Measurements from ENCODE around the gene MRPS24.
"Not testable (repeated sequence)": the region's sequence is repeated elsewhere in the genome, so short reads cannot be mapped to it uniquely, and the experiment has no call there.

Gene MRPS24

DNA sequence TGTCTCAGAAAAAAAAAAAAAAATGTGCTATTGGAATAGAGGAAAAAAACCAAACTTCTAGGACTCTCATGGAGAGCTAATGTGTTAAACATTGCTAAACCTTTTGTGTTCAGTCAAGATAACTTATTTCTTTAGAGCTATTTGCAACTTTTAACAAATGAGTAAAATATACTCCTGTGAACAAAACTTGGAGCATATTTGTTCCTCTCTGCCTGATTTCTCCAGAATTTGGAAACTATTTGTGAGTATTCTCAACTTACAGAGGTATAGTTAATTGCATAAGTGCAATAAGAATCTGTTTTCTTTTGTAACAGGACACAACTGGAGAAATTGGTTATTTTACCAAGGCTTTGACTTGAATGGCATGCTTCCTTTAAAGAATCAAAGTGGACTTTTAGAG, 38.4 kb downstream of the MRPS24 start:
- DNase-seq = not testable (repeated sequence)

DNA sequence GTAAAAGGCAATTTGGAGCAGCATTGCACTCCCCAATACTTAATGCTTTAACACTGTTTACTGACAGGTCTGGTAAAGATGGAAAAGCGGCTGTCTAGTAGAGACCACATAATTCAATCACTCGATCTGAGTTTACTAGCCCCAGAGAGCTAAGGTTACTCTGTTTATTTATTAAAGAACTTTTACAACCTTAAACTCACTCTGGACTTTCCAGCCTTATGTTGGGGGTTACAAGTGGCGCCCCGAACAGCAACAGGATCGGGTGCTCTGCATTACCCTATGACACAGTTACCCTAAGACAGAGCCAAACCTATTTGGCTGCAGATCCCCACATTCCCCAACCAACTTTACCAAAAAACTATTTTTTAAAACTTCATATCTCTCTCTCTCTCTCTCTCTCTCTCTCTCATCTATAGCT, 43.9 kb downstream of the MRPS24 start:
- DNase-seq = no peak

DNA sequence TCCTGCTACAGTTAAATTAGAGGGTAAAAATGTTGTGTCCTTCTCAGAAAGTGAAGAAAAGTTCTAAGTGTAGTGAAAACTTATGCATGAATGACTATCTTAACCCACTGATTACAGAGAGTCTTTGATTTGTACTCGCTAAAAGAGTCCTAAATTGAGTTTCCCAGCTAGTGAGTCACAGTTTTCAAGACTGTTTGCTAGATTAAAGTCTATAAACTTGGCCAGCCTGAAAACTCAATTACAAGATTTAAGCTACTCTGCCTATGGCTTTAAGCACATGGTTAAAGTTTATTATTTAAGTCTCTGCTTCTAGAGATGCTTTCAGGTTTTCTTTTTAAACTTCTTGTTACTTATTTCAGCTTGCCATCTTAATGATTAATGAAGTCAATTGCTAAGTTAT, 44.4 kb downstream of the MRPS24 start:
- DNase-seq = no peak

DNA sequence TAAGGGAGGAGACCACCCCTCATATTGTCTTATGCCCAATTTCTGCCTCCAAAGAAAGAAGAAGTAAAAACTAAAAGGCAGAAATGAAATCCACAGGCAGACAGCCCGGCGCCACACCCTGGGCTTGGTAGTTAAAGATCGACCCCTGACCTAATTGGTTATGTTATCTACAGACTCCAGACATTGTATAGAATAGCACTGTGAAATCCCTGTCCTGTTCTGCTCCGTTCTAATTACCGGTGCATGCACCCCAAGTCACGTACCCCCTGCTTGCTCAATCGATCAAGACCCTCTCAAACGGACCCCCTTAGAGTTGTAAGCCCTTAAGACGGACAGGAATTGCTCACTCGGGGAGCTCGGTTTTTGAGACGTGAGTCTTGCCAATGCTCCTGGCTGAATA, 44.8 kb downstream of the MRPS24 start:
- not testable (repeated sequence) for DNase-seq

DNA sequence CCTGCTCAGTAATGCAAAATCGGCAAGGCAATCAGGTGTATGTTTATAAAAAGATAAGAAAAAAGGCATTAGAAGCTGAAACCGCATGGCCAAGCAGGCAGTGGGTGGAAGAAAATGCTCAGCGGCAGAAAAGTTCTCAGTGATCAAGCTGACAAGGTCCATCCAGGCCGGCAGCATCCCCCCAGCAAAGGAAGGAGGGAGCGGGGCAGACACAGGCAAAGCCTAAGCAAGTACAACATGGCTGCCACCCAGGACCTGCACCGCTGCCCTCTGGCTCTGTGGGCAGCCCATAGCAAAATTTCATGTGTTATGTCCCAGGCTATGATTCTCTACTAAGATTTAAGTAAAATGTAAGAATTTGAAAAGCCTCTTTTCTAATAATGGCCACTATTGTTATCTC, 45.4 kb downstream of the MRPS24 start:
- DNase-seq = no peak

DNA sequence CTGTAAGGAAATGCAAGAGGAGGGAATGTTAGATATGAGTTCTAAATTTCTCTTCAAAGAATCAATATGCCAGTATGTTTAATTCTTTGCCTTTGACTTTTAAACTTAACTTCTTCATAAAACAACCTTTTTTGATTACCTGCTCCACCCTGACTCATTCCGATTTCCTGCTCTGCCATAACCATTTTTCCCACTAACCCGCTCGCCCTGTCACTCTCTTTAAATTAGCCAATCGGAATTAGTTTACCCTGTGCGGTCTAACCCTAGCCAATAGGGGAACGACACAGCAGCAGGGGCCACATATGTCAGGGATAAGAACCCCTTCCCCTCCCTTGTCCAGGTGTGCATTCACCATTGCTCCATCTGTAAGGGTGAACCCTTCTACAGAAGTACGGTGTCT, 45.9 kb downstream of the MRPS24 start:
- DNase-seq = not testable (repeated sequence)
